MCF 10A (cell line): ENCODE measurements around the gene RNF111. TPM values are rescaled to one million over a fixed set of nuclear protein-coding genes. Genes with fewer than 3 reads are reported as not detected.
A peak's percentile ranks its signal among the peaks of the same experiment; 100 is the strongest.

Experiments used
- BruUV-seq: library from RNA; stranded (reverse); fragments of 400-500 nt; replicated peaks from 2 replicates; lab custom pipeline; 2021; lab: Mats Ljungman, UMichigan
- CTCF ChIA-PET: fragments of 300-600 bp; sonication (Branson Sonifier 250); formaldehyde crosslinking; extraction: SDS; loops from one replicate; lab custom pipeline; 2021; ENCODE audit warnings: antibody characterized with exemption, inconsistent platforms; lab: Yijun Ruan, JAX
- POLR2A ChIA-PET: fragments of 300-600, 350-650 bp; sonication (Branson Sonifier 250); formaldehyde crosslinking; extraction: SDS; loops from one replicate; lab custom pipeline; 2020; ENCODE audit warnings: antibody characterized with exemption, inconsistent platforms; lab: Yijun Ruan, JAX
- DNase-seq: peaks from one replicate; pipeline ENCODE4 v3.0.0-alpha.2; 2018; ENCODE audit not compliant: unreplicated experiment
- H3K27ac Mint-ChIP-seq: one replicate; pipeline ENCODE4 v1.8.0; 2022; ENCODE audit warnings: mild to moderate bottlenecking, low read depth, mixed read lengths; ENCODE audit not compliant: unreplicated experiment
- H3K27me3 Mint-ChIP-seq: one replicate; pipeline ENCODE4 v1.8.0; 2022; ENCODE audit warnings: mixed read lengths; ENCODE audit not compliant: insufficient read depth, unreplicated experiment
- H3K36me3 Mint-ChIP-seq: one replicate; pipeline ENCODE4 v1.8.0; 2022; ENCODE audit warnings: mild to moderate bottlenecking, moderate library complexity, mixed read lengths; ENCODE audit not compliant: insufficient read depth, unreplicated experiment
- H3K4me1 Mint-ChIP-seq: one replicate; pipeline ENCODE4 v1.8.0; 2022; ENCODE audit warnings: mixed read lengths; ENCODE audit not compliant: insufficient read depth, unreplicated experiment
- H3K4me3 Mint-ChIP-seq: one replicate; pipeline ENCODE4 v1.8.0; 2022; ENCODE audit warnings: mild to moderate bottlenecking, moderate library complexity, mixed read lengths; ENCODE audit not compliant: unreplicated experiment
- H3K9me3 Mint-ChIP-seq: one replicate; pipeline ENCODE4 v1.8.0; 2022; ENCODE audit warnings: mixed read lengths; ENCODE audit not compliant: unreplicated experiment
- intact Hi-C: fragments of 100-400 bp; cut with micrococcal nuclease; formaldehyde crosslinking; loops from 2 replicates; pipeline ENCODE4 v1.14.1; 2022
- total RNA-seq: library from RNA; stranded (reverse); gene quantifications from 2 replicates; pipeline ENCODE4 v1.2.3, GENCODE V29; 2022
- TF ChIP-seq, protein P1 (sequence below): fragments of 200-600 bp; IDR thresholded peaks from one replicate; pipeline ENCODE4 v1.8.0; 2022; ENCODE audit warnings: antibody characterized with exemption, mild to moderate bottlenecking; ENCODE audit not compliant: unreplicated experiment

RNF111 gene
- total RNA-seq, 1 experiment from 2014 or later = 29.2 TPM

DNA sequence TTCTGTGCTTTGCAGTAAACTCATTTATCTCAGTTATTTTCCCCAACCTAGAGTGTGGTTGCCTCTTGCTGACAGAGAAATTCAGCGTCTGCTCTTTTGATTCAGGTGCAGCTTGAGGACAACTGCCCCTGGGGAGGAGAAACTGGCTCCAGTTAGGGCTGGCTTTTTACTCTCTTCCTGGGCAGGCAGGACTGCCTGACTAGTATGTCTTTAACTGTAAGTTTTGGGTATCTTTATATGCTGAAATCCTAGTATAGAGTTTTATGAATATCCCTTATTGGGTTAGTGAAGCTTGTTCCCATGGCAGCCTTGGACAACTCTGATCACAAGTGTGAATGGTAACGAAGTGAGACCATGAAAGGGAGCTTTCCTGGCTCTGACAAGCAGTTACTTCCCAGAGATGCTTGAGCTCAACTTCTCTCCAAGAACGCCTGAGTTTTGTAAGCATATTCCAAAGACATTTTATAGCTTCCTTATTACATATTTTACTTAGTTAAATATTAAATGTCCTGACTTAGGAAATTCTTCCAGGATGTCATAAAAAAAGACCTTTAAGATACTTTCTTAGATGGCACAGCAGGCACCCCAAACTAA is 144.6 kb downstream of the RNF111 start:
- Mint-ChIP-seq H3K27ac (no peak overlapping the region), H3K27me3 (no peaks in the 10 kb centered on the region), H3K9me3 (peaks cover 12% of the 10 kb centered on the region), H3K4me3 (no peak overlapping the region), H3K4me1 (no peaks in the 10 kb centered on the region), H3K36me3 (peaks cover 73% of the 10 kb centered on the region)
- TF ChIP-seq, protein P1, sequence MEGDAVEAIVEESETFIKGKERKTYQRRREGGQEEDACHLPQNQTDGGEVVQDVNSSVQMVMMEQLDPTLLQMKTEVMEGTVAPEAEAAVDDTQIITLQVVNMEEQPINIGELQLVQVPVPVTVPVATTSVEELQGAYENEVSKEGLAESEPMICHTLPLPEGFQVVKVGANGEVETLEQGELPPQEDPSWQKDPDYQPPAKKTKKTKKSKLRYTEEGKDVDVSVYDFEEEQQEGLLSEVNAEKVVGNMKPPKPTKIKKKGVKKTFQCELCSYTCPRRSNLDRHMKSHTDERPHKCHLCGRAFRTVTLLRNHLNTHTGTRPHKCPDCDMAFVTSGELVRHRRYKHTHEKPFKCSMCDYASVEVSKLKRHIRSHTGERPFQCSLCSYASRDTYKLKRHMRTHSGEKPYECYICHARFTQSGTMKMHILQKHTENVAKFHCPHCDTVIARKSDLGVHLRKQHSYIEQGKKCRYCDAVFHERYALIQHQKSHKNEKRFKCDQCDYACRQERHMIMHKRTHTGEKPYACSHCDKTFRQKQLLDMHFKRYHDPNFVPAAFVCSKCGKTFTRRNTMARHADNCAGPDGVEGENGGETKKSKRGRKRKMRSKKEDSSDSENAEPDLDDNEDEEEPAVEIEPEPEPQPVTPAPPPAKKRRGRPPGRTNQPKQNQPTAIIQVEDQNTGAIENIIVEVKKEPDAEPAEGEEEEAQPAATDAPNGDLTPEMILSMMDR = no peak
- ChIA-PET POLR2A (interaction anchor here (1.0 kb wide), 1 partner anchor 16 kb away, joined by 5 read pairs; no protein-coding TSS in a partner anchor), CTCF (interaction anchor here (0.6 to 1.5 kb wide), 6 partner anchors 12 to 341 kb away, joined by 3 to 5 read pairs (median 3); no protein-coding TSS in a partner anchor)
- intact Hi-C loops = loop anchor here (10.0 kb wide), 1 partner anchor 907 kb away; no protein-coding TSS in a partner anchor
- BruUV-seq = no TSS peak
- DNase-seq = no peak

GRCh38 chr15:59133929-59134427 is 146.5 kb downstream of the RNF111 start:
- DNase-seq = no peak
- H3K9me3 Mint-ChIP-seq = peaks cover 7% of the 10 kb centered on the region
- no peak overlapping the region for H3K27ac Mint-ChIP-seq
- no peaks in the 10 kb centered on the region for H3K27me3 Mint-ChIP-seq
- POLR2A ChIA-PET = no interaction called here
- H3K36me3 Mint-ChIP-seq = peaks cover 79% of the 10 kb centered on the region
- intact Hi-C loops = loop anchor here (10.0 kb wide), 1 partner anchor 909 kb away; no protein-coding TSS in a partner anchor
- CTCF ChIA-PET = interaction anchor here (1.4 kb wide), 1 partner anchor 21 kb away, joined by 4 read pairs; no protein-coding TSS in a partner anchor
- no peaks in the 10 kb centered on the region for H3K4me1 Mint-ChIP-seq
- no peak overlapping the region for H3K4me3 Mint-ChIP-seq
- BruUV-seq = no TSS peak
- TF ChIP-seq, protein P1 = no peak

GRCh38 chr15:59137566-59137965 is 150.1 kb downstream of the RNF111 start:
- TF ChIP-seq, protein P1 = no peak
- no peak for DNase-seq
- intact Hi-C loops = loop anchor here (10.0 kb wide), 1 partner anchor 913 kb away; no protein-coding TSS in a partner anchor
- H3K4me1 Mint-ChIP-seq = peaks cover 15% of the 10 kb centered on the region
- no TSS peak for BruUV-seq
- no peaks in the 10 kb centered on the region for H3K9me3 Mint-ChIP-seq
- no peak overlapping the region for H3K4me3 Mint-ChIP-seq
- H3K36me3 Mint-ChIP-seq = peaks cover 67% of the 10 kb centered on the region
- ChIA-PET POLR2A (interaction anchor here (0.6 kb wide), 1 partner anchor 30 kb away, joined by 3 read pairs; no protein-coding TSS in a partner anchor), CTCF (no interaction called here)
- H3K27ac Mint-ChIP-seq = peak overlapping the region; percentile 19
- no peaks in the 10 kb centered on the region for H3K27me3 Mint-ChIP-seq

GRCh38 chr15:59138243-59138642 is 150.8 kb downstream of the RNF111 start:
- H3K36me3 Mint-ChIP-seq = peaks cover 67% of the 10 kb centered on the region
- no TSS peak for BruUV-seq
- H3K27me3 Mint-ChIP-seq = no peaks in the 10 kb centered on the region
- H3K27ac Mint-ChIP-seq = no peak overlapping the region
- CTCF ChIA-PET = no interaction called here
- H3K9me3 Mint-ChIP-seq = no peaks in the 10 kb centered on the region
- no peak overlapping the region for H3K4me3 Mint-ChIP-seq
- peak; percentile 54 for DNase-seq
- TF ChIP-seq, protein P1 = peak; percentile 56
- intact Hi-C loops = loop anchor here (2.0 to 10.0 kb wide), 2 partner anchors 157 to 913 kb away; no protein-coding TSS in a partner anchor
- peaks cover 15% of the 10 kb centered on the region for H3K4me1 Mint-ChIP-seq
- POLR2A ChIA-PET = no interaction called here
